GM19467 (cell line): ENCODE results near the gene SERTAD1.
"Not testable (repeated sequence)": the region's sequence is repeated elsewhere in the genome, so short reads cannot be mapped to it uniquely, and the experiment has no call there.

ENCODE experiments used
- ATAC-seq: cut with Tn5 transposase; IDR thresholded peaks from one replicate; pipeline ENCODE4 v1.9.1; 2021; ENCODE audit warnings: mild to moderate bottlenecking, moderate library complexity; ENCODE audit not compliant: unreplicated experiment

SERTAD1 gene

GRCh38 chr19:40452016-40452415, 26.2 kb upstream of the SERTAD1 start:
- ATAC-seq, result no peak

GRCh38 chr19:40450664-40451063, 24.9 kb upstream of the SERTAD1 start:
- no peak for ATAC-seq

- ATAC-seq, result no peak
Observed at GRCh38 chr19:40449506-40449905, 23.7 kb upstream of the SERTAD1 start.

GRCh38 chr19:40446263-40446784, 20.5 kb upstream of the SERTAD1 start:
- no peak for ATAC-seq

GRCh38 chr19:40445780-40446262, 20.0 kb upstream of the SERTAD1 start:
- ATAC-seq, result no peak

- ATAC-seq, result no peak
Observed at GRCh38 chr19:40444825-40445312, 19.1 kb upstream of the SERTAD1 start.

GRCh38 chr19:40444000-40444824, 18.4 kb upstream of the SERTAD1 start, which contains the start of gene SERTAD3:
Gene SERTAD3, minus strand, starts transcription at chr19:40444335. Its CDS starts 2,255 bp downstream, at chr19:40442080.
- ATAC-seq, result peak; percentile 61

- peak; percentile 67 for ATAC-seq
Observed at GRCh38 chr19:40443131-40443999, 17.6 kb upstream of the SERTAD1 start.

- no peak for ATAC-seq
Observed at GRCh38 chr19:40442328-40443130, 16.7 kb upstream of the SERTAD1 start.

GRCh38 chr19:40441719-40442253, 16.0 kb upstream of the SERTAD1 start:
- ATAC-seq, result no peak

- no peak for ATAC-seq
Observed at GRCh38 chr19:40438284-40438683, 12.5 kb upstream of the SERTAD1 start.

GRCh38 chr19:40433391-40434216, 7.8 kb upstream of the SERTAD1 start:
- no peak for ATAC-seq

- not testable (repeated sequence) for ATAC-seq
Observed at GRCh38 chr19:40432760-40433159, 7.0 kb upstream of the SERTAD1 start.

GRCh38 chr19:40431698-40432097, 5.9 kb upstream of the SERTAD1 start:
- no peak for ATAC-seq

GRCh38 chr19:40430242-40430641, 4.5 kb upstream of the SERTAD1 start:
- ATAC-seq, result not testable (repeated sequence)

GRCh38 chr19:40428197-40428596, 2.4 kb upstream of the SERTAD1 start:
- ATAC-seq, result not testable (repeated sequence)

GRCh38 chr19:40424637-40425449, 949 bp downstream of the SERTAD1 start:
- ATAC-seq, result no peak

- no peak for ATAC-seq
Observed at GRCh38 chr19:40423938-40424337, 1.9 kb downstream of the SERTAD1 start.
